NT2/D1 (cell line): ENCODE data around the gene FBXO33.

Source experiments
- SUZ12 ChIP-seq: IDR thresholded peaks from 2 replicates; pipeline ENCODE4 v1.6.1; 2011; ENCODE audit not compliant: insufficient read length, insufficient read depth; ENCODE audit errors: extremely low read depth
- ZNF274 ChIP-seq: IDR thresholded peaks from 2 replicates; pipeline ENCODE4 v1.6.1; 2011; ENCODE audit warnings: mild to moderate bottlenecking, low read depth, low read length

DNA sequence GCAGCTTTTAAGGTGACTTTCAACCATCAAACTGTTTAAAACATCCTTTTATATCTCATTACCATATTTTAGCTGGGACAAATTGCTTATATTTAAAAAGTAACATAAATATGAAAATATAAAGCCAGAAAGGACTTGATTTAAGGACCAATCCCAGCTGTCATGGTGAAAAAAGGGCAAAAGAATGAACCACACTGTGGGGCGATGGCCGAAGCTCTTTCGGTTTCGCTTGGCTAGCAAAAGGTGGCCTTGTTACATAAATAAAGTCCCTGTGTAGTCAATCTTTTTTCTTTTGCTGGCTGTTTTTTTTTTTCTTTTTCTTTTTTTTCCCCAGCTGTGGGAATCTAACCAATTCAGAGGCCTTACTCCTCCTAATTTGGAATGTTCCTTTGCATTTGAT is 50.9 kb downstream of the FBXO33 start:
- TF ChIP-seq SUZ12: no peak
- no peak for TF ChIP-seq ZNF274
